Measurements from ENCODE around the gene MAP4.

GRCh38 chr3:47890126-47890827 lies 125.9 kb downstream of the MAP4 start:
- TF ChIP-seq BACH2 (CRISPR knock-in tag; IDR thresholded peaks at IDR 0.05; ENCODE audit: borderline replicate concordance) (no peak), ARNTL (CRISPR knock-in tag; IDR thresholded peaks at IDR 0.05; ENCODE audit: borderline replicate concordance, low read depth) (no peak), ISL1 (CRISPR knock-in tag; IDR thresholded peaks at IDR 0.05) (no peak), PATZ1 (CRISPR knock-in tag; IDR thresholded peaks at IDR 0.05; ENCODE audit: borderline replicate concordance) (no peak), ZNF8 (CRISPR knock-in tag; IDR thresholded peaks at IDR 0.05) (no peak), CSRNP3 (CRISPR knock-in tag; IDR thresholded peaks at IDR 0.05) (no peak), TOX (CRISPR knock-in tag; IDR thresholded peaks at IDR 0.05; ENCODE audit: borderline replicate concordance) (no peak), RARB (CRISPR knock-in tag; IDR thresholded peaks at IDR 0.05) (no peak), GLIS3 (CRISPR knock-in tag; IDR thresholded peaks at IDR 0.05) (no peak), TCF4 (CRISPR knock-in tag; IDR thresholded peaks at IDR 0.05; ENCODE audit: borderline replicate concordance) (no peak), ZFP3 (CRISPR knock-in tag; IDR thresholded peaks at IDR 0.05) (no peak), CREB5 (CRISPR knock-in tag; IDR thresholded peaks at IDR 0.05; ENCODE audit: low read depth) (no peak), POU6F1 (CRISPR knock-in tag; IDR thresholded peaks at IDR 0.05; ENCODE audit: borderline replicate concordance, low read depth) (no peak), SNAI2 (CRISPR knock-in tag; IDR thresholded peaks at IDR 0.05) (no peak)
